AG09309 (cell line): Measurements from ENCODE around the gene TMEM14B.

ENCODE experiments used
- DNase-seq: peaks from one replicate; pipeline ENCODE4 v3.0.0-alpha.2; 2010; ENCODE audit warnings: low read depth
- H3K4me3 ChIP-seq: 2 replicates; pipeline ENCODE4 v1.5.1; 2011; ENCODE audit warnings: mild to moderate bottlenecking, low read depth, low read length, moderate library complexity; ENCODE audit not compliant: control insufficient read depth
- CTCF ChIP-seq: IDR thresholded peaks from 2 replicates; pipeline ENCODE4 v1.5.1; 2011; ENCODE audit warnings: mild to moderate bottlenecking, low read depth, low read length, inconsistent platforms; ENCODE audit not compliant: insufficient read depth, control insufficient read depth; ENCODE audit errors: missing control alignments

The TMEM14B gene

GRCh38 chr6:10721850-10722569 lies 25.6 kb upstream of the TMEM14B start:
- H3K4me3 ChIP-seq = peak overlapping the region; percentile 52
- DNase-seq = no peak
- no peak for TF ChIP-seq CTCF

DNA sequence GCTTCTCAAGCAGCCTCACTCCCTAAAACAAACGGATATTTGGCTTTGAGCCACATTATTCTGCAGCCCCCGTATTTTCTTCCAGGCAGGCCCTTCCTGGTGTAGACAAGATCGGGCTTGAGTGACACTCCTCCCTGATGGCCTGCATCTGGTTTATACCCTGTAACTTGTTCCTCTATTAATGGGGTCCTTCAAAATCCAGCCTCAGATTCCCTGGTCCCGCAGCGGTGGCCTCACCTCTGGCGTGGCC lies 25.1 kb upstream of the TMEM14B start:
- no peak for TF ChIP-seq CTCF
- H3K4me3 ChIP-seq = peak overlapping the region; percentile 52
- DNase-seq = no peak

DNA sequence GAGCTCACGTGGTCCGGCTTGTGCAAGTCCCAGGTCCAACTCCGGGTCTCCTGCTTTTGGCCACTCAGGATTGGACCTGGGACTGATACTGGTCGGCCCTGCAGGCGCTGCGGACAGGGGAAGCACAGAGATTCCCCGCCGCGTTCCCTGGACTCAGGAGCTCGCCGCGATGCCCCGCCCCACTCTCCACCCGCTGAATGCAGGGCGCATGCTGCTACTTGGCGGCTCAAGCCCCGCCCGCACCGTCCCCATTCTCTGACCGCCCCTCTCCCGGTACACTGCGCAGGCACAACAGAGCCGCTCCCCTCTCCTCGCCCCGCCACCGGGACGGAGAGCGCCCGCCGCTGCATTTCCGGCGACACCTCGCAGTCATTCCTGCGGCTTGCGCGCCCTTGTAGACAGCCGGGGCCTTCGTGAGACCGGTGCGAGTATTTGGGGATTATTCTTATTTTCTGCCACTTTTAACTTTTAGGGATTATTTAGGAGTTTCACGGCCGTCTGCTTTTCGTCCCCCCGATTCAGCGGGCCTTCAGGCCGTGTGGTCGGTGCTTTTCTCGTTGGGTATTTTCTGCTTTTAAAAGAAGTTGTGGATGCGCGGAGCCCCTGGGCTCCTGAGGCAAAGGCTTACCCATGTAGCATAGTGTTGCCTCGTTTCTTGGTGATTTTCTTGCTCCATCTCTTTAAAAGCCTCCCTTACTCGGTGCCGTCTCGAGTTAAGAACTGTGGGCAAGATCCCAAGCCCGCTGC lies 24.6 kb upstream of the TMEM14B start, which contains the start of gene TMEM14C:
Gene TMEM14C (plus strand): TSS at position 251 of the 747 bp plus-strand sequence. CDS start 1,544 bp downstream, outside the sequence.
- peak within 1 kb of the TSS; percentile 52 for H3K4me3 ChIP-seq
- TF ChIP-seq CTCF = no peak
- DNase-seq = peak; percentile 92

DNA sequence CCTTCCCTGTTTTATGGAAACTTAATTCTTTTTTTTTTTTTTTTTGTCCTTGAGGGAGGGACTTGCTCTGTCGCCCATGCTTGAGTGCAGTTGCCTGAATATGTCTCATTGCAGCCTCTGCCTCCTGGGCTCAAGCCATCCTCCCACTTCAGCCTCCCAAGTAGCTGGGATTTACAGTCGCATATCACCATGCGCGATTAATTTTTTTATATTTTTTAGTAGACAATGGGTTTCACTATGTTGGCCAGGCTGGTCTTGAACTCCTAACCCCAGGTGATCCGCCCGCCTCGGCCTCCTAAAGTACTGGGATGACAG lies 24.1 kb upstream of the TMEM14B start:
- no peak for DNase-seq
- peak overlapping the region; percentile 52 for H3K4me3 ChIP-seq
- TF ChIP-seq CTCF = no peak

DNA sequence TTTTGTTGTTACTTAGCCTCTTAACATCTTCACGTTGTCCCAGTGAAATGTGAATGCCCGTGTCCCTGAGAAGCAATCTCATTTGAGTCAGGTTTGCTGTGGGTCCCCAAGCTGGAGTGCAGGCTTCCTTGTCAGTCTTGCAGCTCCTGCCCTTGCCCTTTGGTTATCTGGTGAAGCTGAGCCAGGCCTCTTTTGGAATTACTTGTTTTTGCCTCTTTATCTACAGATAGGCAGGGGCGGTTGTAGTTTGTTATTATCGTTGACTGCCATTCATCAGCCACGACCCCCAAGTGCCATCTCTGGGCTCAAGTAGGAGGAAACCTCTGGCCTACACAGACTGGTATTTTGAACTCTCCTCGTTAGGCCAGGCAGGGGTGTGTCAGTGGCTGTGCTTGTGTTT lies 22.6 kb upstream of the TMEM14B start:
- TF ChIP-seq CTCF = no peak
- H3K4me3 ChIP-seq = no peak overlapping the region
- no peak for DNase-seq

DNA sequence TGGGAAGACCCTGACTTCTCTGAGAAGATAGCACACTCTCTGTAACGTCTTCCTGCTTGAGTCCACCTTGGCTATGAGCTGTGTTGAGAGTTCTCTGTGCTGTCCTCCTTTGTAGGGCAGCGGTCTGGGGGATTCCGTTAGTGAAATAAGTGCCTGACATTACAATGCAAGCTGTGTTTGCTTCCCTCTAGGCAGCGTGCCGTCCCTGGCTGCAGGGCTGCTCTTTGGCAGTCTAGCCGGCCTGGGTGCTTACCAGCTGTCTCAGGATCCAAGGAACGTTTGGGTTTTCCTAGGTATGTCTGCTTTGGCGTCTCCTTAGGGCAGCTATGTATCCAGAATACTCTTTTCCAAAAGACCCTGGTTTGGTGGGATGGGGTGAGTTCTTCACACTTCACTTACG lies 21.9 kb upstream of the TMEM14B start:
- H3K4me3 ChIP-seq = no peak overlapping the region
- TF ChIP-seq CTCF = no peak
- DNase-seq = no peak

DNA sequence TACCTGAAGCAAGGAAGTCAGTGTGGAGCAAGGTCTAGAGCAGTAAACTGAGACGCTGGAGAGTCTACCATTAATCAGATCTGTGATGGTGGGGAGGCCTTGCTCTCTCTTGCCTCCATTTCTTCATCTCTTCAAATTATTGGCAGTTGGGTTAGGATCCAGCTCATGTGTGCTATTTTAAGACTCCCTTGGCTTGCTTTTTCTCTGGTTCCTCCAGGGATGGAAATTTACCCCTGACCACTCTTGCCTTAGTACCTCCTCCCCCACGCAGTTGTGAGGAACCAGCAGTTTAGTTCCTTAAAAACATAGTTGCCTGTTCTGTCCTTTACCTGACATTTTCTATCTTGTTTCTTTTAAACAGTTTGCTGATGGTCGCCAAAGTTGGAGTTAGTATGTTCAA lies 17.4 kb upstream of the TMEM14B start:
- H3K4me3 ChIP-seq = no peak overlapping the region
- TF ChIP-seq CTCF = no peak
- DNase-seq = no peak
